Colonic mucosa (tissue), 4 donors: Measurements from ENCODE around the gene P2RX1. TPM values are rescaled to one million over a fixed set of nuclear protein-coding genes. Genes with fewer than 3 reads are reported as not detected.

Experiments used
- DNase-seq: peaks from one replicate; pipeline ENCODE4 v3.0.0-alpha.2; 2020
- H3K27ac ChIP-seq: fragments of 200-600 bp; one replicate; pipeline ENCODE4 v1.8.0; 2021
- H3K27me3 ChIP-seq: fragments of 200-600 bp; one replicate; pipeline ENCODE4 v1.8.0; 2021
- H3K36me3 ChIP-seq: fragments of 200-600 bp; one replicate; pipeline ENCODE4 v1.8.0; 2021
- H3K4me1 ChIP-seq: fragments of 200-600 bp; one replicate; pipeline ENCODE4 v1.8.0; 2021; ENCODE audit warnings: mild to moderate bottlenecking
- H3K4me3 ChIP-seq: fragments of 200-600 bp; one replicate; pipeline ENCODE4 v1.8.0; 2021
- H3K9ac ChIP-seq, 2 donors: one replicate each; pipeline ENCODE4 v1.7.0; 2013; ENCODE audit warnings: control low read depth in 2 of 2, low read depth in 2 of 2, low read length in 2 of 2
- H3K9me3 ChIP-seq: fragments of 200-600 bp; one replicate; pipeline ENCODE4 v1.8.0; 2021
- intact Hi-C: fragments of 100-400 bp; cut with DNase I; formaldehyde crosslinking; loops from one replicate; pipeline ENCODE4 v1.14.1; 2022
- total RNA-seq, 2 donors: library from RNA; stranded (reverse); fragmentation: NEBNext Ultra II Directional in 1 of 2; extraction: Animal tissue kit (Norgen Biotek cat#: 25700) in 1 of 2; gene quantifications; one replicate each; pipeline ENCODE4 v1.2.1, GENCODE V29; 2021
- TF ChIP-seq, protein P1 (sequence below): fragments of 200-600 bp; IDR thresholded peaks from one replicate; pipeline ENCODE4 v1.8.0; 2022; ENCODE audit warnings: antibody characterized with exemption, mild to moderate bottlenecking
- donor health status: healthy.
- donor health status: DM: no; HTN: no; CAD: no.
- donor health status: DM: no; HTN: no; CAD: no.

Gene P2RX1
- total RNA-seq, 2 donors from 2014 or later, result 2.7 to 4.8 TPM

DNA sequence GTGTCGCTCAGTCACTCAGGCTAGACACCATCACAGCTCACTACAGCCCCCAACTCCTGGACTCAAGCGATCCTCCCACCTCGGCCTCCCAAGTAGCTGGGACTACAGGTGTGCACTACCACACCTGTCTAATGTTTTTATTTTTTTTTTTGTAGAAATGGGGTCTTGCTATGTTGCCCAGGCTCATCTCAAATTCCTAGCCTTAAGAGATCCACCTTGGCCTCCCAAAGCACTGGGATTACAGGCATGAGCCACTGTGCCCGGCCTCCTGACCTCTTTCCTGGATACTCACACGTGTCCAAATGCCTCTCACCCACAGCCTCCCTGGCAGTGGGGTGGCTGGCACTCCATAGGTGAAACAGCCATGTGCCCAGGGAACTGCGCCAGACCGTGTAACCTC lies 40.9 kb downstream of the P2RX1 start:
- TF ChIP-seq, protein P1, sequence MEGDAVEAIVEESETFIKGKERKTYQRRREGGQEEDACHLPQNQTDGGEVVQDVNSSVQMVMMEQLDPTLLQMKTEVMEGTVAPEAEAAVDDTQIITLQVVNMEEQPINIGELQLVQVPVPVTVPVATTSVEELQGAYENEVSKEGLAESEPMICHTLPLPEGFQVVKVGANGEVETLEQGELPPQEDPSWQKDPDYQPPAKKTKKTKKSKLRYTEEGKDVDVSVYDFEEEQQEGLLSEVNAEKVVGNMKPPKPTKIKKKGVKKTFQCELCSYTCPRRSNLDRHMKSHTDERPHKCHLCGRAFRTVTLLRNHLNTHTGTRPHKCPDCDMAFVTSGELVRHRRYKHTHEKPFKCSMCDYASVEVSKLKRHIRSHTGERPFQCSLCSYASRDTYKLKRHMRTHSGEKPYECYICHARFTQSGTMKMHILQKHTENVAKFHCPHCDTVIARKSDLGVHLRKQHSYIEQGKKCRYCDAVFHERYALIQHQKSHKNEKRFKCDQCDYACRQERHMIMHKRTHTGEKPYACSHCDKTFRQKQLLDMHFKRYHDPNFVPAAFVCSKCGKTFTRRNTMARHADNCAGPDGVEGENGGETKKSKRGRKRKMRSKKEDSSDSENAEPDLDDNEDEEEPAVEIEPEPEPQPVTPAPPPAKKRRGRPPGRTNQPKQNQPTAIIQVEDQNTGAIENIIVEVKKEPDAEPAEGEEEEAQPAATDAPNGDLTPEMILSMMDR, result no peak
- intact Hi-C loops, result no loop called here
- DNase-seq, result no peak
- Histone ChIP-seq H3K4me3 (no peak overlapping the region), H3K36me3 (no peaks in the 10 kb centered on the region), H3K9me3 (no peaks in the 10 kb centered on the region), H3K27ac (no peak overlapping the region), H3K4me1 (no peaks in the 10 kb centered on the region), H3K27me3 (no peaks in the 10 kb centered on the region), H3K9ac (no peak overlapping the region)

DNA sequence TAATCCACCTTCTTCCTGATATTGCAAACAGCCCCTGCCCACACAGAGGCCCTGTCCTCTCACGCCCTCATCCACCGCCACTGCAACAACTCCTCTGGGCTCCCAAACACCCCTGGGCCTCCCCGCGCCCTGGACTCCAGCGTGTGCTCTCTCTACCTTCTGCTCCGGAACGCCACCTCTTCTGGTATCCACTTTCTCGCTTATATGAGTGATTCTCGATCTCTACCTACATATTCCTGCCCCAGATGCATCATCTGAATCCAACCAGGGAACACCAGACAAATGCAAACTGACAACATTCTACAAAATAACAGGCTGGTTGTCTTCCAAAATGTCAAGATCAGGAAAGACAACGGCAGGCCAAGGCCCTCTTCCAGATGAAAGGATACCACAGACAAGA lies 42.4 kb downstream of the P2RX1 start:
- TF ChIP-seq, protein P1, result no peak
- Histone ChIP-seq H3K27me3 (no peaks in the 10 kb centered on the region), H3K4me3 (no peak overlapping the region), H3K27ac (no peak overlapping the region), H3K4me1 (no peaks in the 10 kb centered on the region), H3K36me3 (no peaks in the 10 kb centered on the region), H3K9me3 (no peaks in the 10 kb centered on the region), H3K9ac (no peak overlapping the region)
- no peak for DNase-seq
- intact Hi-C loops, result no loop called here

DNA sequence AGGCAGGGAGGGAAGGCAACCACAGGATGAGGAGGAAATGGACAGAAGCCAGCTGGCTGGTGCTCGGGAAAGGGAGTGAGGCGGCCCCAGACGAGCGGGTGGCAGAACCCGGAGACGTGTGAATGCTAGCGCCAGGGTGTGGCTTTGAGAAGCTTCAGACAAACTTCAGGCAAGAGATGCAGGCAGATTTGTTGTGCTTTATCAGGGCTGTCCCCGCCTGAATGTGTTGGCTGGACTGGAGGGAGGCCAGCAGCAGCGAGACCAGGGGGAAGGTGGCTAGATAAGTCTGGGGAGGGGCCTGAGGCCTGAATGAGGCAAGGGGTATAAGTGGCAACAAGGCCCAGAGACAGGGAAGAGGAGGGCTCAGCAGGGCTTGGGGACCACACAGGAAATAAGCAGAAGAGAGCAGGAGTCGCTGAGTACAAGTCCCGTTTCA lies 45.4 kb downstream of the P2RX1 start:
- no peaks in the 10 kb centered on the region for H3K4me1 ChIP-seq
- no peak overlapping the region for H3K27ac ChIP-seq
- DNase-seq, result peak; percentile 43
- TF ChIP-seq, protein P1, result no peak
- H3K9me3 ChIP-seq, result no peaks in the 10 kb centered on the region
- H3K9ac ChIP-seq, result no peak overlapping the region
- intact Hi-C loops, result no loop called here
- H3K4me3 ChIP-seq, result no peak overlapping the region
- H3K36me3 ChIP-seq, result no peaks in the 10 kb centered on the region
- H3K27me3 ChIP-seq, result no peaks in the 10 kb centered on the region

DNA sequence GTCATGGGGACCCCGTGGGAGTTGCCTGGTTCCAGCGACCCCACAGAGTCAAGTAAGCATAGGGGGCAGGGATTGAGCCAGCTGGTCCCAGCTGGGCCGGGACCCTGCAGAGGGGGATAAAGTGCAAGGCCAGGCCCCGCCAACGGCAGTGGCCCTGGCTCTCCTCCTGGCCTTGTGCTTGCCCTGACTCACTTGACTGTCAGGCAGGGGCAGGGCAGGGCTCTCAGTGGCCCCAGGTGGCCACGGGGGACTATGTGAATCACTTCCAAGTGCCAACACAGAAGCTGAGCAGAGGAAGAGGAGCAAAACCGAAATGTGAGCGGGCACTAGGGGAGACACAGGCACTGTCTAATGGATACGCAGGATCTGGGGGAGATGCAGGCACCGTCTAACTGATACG lies 48.7 kb downstream of the P2RX1 start:
- no peak overlapping the region for H3K9ac ChIP-seq
- no peak for DNase-seq
- H3K27me3 ChIP-seq, result no peaks in the 10 kb centered on the region
- H3K36me3 ChIP-seq, result no peaks in the 10 kb centered on the region
- H3K4me3 ChIP-seq, result no peak overlapping the region
- intact Hi-C loops, result no loop called here
- no peaks in the 10 kb centered on the region for H3K9me3 ChIP-seq
- H3K27ac ChIP-seq, result no peak overlapping the region
- H3K4me1 ChIP-seq, result no peaks in the 10 kb centered on the region
- TF ChIP-seq, protein P1, result no peak

DNA sequence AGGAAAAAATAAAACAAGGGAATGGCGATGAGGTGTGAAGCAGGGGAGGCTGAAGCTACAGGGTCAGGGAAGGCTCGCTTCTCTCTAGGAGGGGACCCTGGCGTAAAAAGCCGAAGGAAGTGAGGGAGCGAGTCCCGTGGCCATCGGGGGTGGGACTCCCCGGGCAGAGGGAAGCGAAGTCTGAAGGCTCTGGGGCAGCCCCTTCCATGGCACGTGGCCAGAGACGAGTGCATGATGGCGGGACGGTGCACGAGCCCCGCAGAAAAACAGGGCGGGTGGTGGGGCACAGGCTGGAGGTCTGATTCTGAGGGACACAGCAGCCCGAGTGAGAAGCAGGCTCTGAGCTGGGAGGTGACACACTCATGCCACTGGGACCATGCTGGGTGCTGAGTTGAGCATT lies 49.2 kb downstream of the P2RX1 start:
- H3K36me3 ChIP-seq, result no peaks in the 10 kb centered on the region
- no peaks in the 10 kb centered on the region for H3K27me3 ChIP-seq
- intact Hi-C loops, result no loop called here
- no peak overlapping the region for H3K4me3 ChIP-seq
- TF ChIP-seq, protein P1, result no peak
- H3K9me3 ChIP-seq, result no peaks in the 10 kb centered on the region
- H3K27ac ChIP-seq, result no peak overlapping the region
- no peak overlapping the region for H3K9ac ChIP-seq
- H3K4me1 ChIP-seq, result no peaks in the 10 kb centered on the region
- no peak for DNase-seq

DNA sequence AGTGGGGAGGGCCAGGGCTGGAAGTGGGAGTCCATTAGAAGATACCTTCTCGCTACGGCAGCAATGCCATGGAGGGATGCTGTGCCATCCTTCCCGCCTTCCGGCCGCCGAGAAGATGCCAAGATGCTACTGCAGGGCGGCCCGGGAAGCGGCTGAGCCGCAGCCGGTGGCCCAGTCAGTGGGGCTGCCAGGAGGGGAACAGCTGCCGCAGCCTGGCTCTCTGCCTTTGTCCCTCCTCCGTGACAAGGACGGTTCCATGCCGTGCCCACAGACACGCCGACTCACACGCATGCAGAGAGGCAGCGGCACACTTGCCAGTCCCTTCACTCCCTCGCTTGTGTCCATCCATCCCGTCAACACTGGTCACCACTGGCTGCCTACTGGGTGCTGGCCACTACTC lies 50.0 kb downstream of the P2RX1 start:
- Histone ChIP-seq H3K4me1 (no peaks in the 10 kb centered on the region), H3K4me3 (no peak overlapping the region), H3K27me3 (no peaks in the 10 kb centered on the region), H3K9me3 (no peaks in the 10 kb centered on the region), H3K27ac (no peak overlapping the region), H3K9ac (no peak overlapping the region), H3K36me3 (no peaks in the 10 kb centered on the region)
- no peak for DNase-seq
- intact Hi-C loops, result no loop called here
- TF ChIP-seq, protein P1, result no peak
